SKM-1 (cell line): ENCODE results near the gene OLFM1.

Source experiments
- DNase-seq: peaks from one replicate; lab custom pipeline; 2025; ENCODE audit not compliant: unreplicated experiment; lab: John Stamatoyannopoulos, UW

Gene OLFM1

GRCh38 chr9:135087489-135087792, at the start of gene OLFM1:
Gene OLFM1, plus strand, starts transcription at chr9:135087668. Its CDS starts 322 bp downstream, at chr9:135087990.
- DNase-seq, result no peak

GRCh38 chr9:135038331-135038730, 49.1 kb upstream of the OLFM1 start:
- no peak for DNase-seq

GRCh38 chr9:135038826-135039225, 48.6 kb upstream of the OLFM1 start:
- no peak for DNase-seq

- DNase-seq, result no peak
These were observed 48.1 kb upstream of the OLFM1 start for GRCh38 chr9:135039266-135039870.

- DNase-seq, result no peak
These were observed 47.4 kb upstream of the OLFM1 start for GRCh38 chr9:135039916-135040645.

GRCh38 chr9:135040892-135041291, 46.6 kb upstream of the OLFM1 start:
- no peak for DNase-seq

GRCh38 chr9:135043345-135043744, 44.1 kb upstream of the OLFM1 start:
- no peak for DNase-seq

GRCh38 chr9:135045264-135045927, 42.1 kb upstream of the OLFM1 start:
- no peak for DNase-seq

GRCh38 chr9:135045928-135046738, 41.3 kb upstream of the OLFM1 start:
- DNase-seq, result no peak

GRCh38 chr9:135046739-135047350, 40.6 kb upstream of the OLFM1 start:
- no peak for DNase-seq

GRCh38 chr9:135047521-135047920, 39.9 kb upstream of the OLFM1 start:
- no peak for DNase-seq

GRCh38 chr9:135048046-135048757, 39.3 kb upstream of the OLFM1 start:
- DNase-seq, result no peak

GRCh38 chr9:135048758-135049444, 38.6 kb upstream of the OLFM1 start:
- no peak for DNase-seq

GRCh38 chr9:135049460-135049859, 38.0 kb upstream of the OLFM1 start:
- DNase-seq, result no peak

- no peak for DNase-seq
These were observed 37.1 kb upstream of the OLFM1 start for GRCh38 chr9:135050072-135050990.

GRCh38 chr9:135051316-135052038, 36.0 kb upstream of the OLFM1 start:
- DNase-seq, result no peak

- no peak for DNase-seq
These were observed 34.3 kb upstream of the OLFM1 start for GRCh38 chr9:135053133-135053532.

- no peak for DNase-seq
These were observed 32.3 kb upstream of the OLFM1 start for GRCh38 chr9:135055181-135055580.
